IMR-90 (cell line): ENCODE measurements around the gene FOXP1. TPM values are rescaled to one million over a fixed set of nuclear protein-coding genes. Genes with fewer than 3 reads are reported as not detected.
A peak's percentile ranks its signal among the peaks of the same experiment; 100 is the strongest.

Experiments used
- ATAC-seq: fragments of 200-7000 bp; cut with Tn5 transposase; 2 replicates; pipeline ENCODE4 v1.9.1; 2020; ENCODE audit warnings: low read depth, mild to moderate bottlenecking, moderate library complexity
- BruUV-seq: library from RNA; stranded (reverse); fragments of 400-500 nt; replicated peaks from 2 replicates; lab custom pipeline; 2021; lab: Mats Ljungman, UMichigan
- CTCF ChIA-PET: fragments of 300-600 bp; formaldehyde crosslinking; extraction: SDS; loops from one replicate; lab custom pipeline; 2021; ENCODE audit warnings: antibody characterized with exemption; lab: Yijun Ruan, JAX
- POLR2A ChIA-PET: fragments of 300-600 bp; sonication (Branson Sonifier 250); formaldehyde crosslinking; loops from one replicate; lab custom pipeline; 2022; ENCODE audit warnings: antibody characterized with exemption; ENCODE audit not compliant: unreplicated experiment; lab: Charles Lee
- DNase-seq: peaks from one replicate; pipeline ENCODE4 v3.0.0; 2013
- H2AFZ ChIP-seq: replicated peaks from 2 replicates; pipeline ENCODE3; 2013; ENCODE audit warnings: low read length, mild to moderate bottlenecking; ENCODE audit not compliant: poor library complexity
- H2AK5ac ChIP-seq: 2 replicates; pipeline ENCODE4 v1.6.1; 2013; ENCODE audit warnings: low read depth, low read length, inconsistent platforms
- H2AK9ac ChIP-seq: replicated peaks from 2 replicates; pipeline ENCODE3; 2013; ENCODE audit warnings: mild to moderate bottlenecking, low read depth, low read length, moderate library complexity; ENCODE audit not compliant: poor library complexity
- H2BK120ac ChIP-seq: 2 replicates; pipeline ENCODE4 v1.6.1; 2013; ENCODE audit warnings: low read depth, low read length, inconsistent platforms
- H2BK15ac ChIP-seq: 3 replicates; pipeline ENCODE4 v1.6.1; 2013; ENCODE audit warnings: low read depth, low read length, inconsistent platforms
- H2BK20ac ChIP-seq: 2 replicates; pipeline ENCODE4 v1.6.1; 2013; ENCODE audit warnings: low read depth, mild to moderate bottlenecking, inconsistent platforms, low read length, moderate library complexity
- H2BK5ac ChIP-seq: 2 replicates; pipeline ENCODE4 v1.6.1; 2013; ENCODE audit warnings: mild to moderate bottlenecking, low read depth, low read length, inconsistent platforms; ENCODE audit not compliant: poor library complexity, severe bottlenecking
- H3K14ac ChIP-seq: replicated peaks from 2 replicates; pipeline ENCODE4 v1.6.1; 2013; ENCODE audit warnings: low read depth, low read length, inconsistent platforms
- H3K18ac ChIP-seq: 2 replicates; pipeline ENCODE4 v1.6.1; 2013; ENCODE audit warnings: low read depth, low read length, control low read depth
- H3K23ac ChIP-seq: 2 replicates; pipeline ENCODE4 v1.6.1; 2013; ENCODE audit warnings: low read depth, low read length, inconsistent platforms
- H3K27ac ChIP-seq: 2 replicates; pipeline ENCODE4 v1.5.1; 2013; ENCODE audit warnings: mild to moderate bottlenecking, control low read depth, low read length; ENCODE audit not compliant: insufficient read depth
- H3K27me3 ChIP-seq: 2 replicates; pipeline ENCODE4 v1.6.1; 2013; ENCODE audit warnings: low read length; ENCODE audit not compliant: control insufficient read depth, insufficient read depth
- H3K36me3 ChIP-seq: 2 replicates; pipeline ENCODE4 v1.6.1; 2013; ENCODE audit warnings: low read length, mixed read lengths; ENCODE audit not compliant: control insufficient read depth, insufficient read depth
- H3K4ac ChIP-seq: 2 replicates; pipeline ENCODE4 v1.6.1; 2013; ENCODE audit warnings: low read depth, low read length, inconsistent platforms
- H3K4me1 ChIP-seq: 2 replicates; pipeline ENCODE4 v1.6.1; 2013; ENCODE audit warnings: low read length, mixed read lengths; ENCODE audit not compliant: control insufficient read depth, insufficient read depth
- H3K4me2 ChIP-seq: 2 replicates; pipeline ENCODE4 v1.6.1; 2013; ENCODE audit warnings: low read depth, mild to moderate bottlenecking, control low read depth, low read length, moderate library complexity
- H3K4me3 ChIP-seq: 2 replicates; pipeline ENCODE4 v1.5.1; 2013; ENCODE audit warnings: low read depth, mild to moderate bottlenecking, control low read depth, low read length, moderate library complexity; ENCODE audit not compliant: insufficient read depth
- H3K56ac ChIP-seq: 2 replicates; pipeline ENCODE4 v1.6.1; 2013; ENCODE audit warnings: low read length, inconsistent platforms; ENCODE audit not compliant: insufficient read depth; ENCODE audit errors: extremely low read depth
- H3K79me1 ChIP-seq, 2 experiments: 2 replicates each; pipeline ENCODE4 v1.6.1; 2013; ENCODE audit warnings: low read length in 2 of 2, inconsistent platforms in 1 of 2, low read depth in 1 of 2
- H3K9ac ChIP-seq: 2 replicates; pipeline ENCODE4 v1.6.1; 2013; ENCODE audit warnings: low read depth, low read length, control low read depth
- H3K9me1 ChIP-seq: 2 replicates; pipeline ENCODE4 v1.6.1; 2013; ENCODE audit warnings: low read length, inconsistent platforms; ENCODE audit not compliant: insufficient read depth
- H3K9me3 ChIP-seq: 2 replicates; pipeline ENCODE4 v1.6.1; 2013; ENCODE audit warnings: low read length; ENCODE audit not compliant: control insufficient read depth, insufficient read depth
- H4K20me1 ChIP-seq: 2 replicates; pipeline ENCODE4 v1.6.1; 2013; ENCODE audit warnings: low read length, inconsistent platforms; ENCODE audit not compliant: insufficient read depth
- H4K5ac ChIP-seq: 2 replicates; pipeline ENCODE4 v1.6.1; 2013; ENCODE audit warnings: mild to moderate bottlenecking, low read depth, low read length, control low read depth
- H4K8ac ChIP-seq, 2 experiments: 2 replicates each; pipeline ENCODE4 v1.6.1; 2013; ENCODE audit warnings: low read depth in 2 of 2, low read length in 2 of 2, control low read depth in 1 of 2, inconsistent platforms in 1 of 2
- H4K91ac ChIP-seq: 2 replicates; pipeline ENCODE4 v1.6.1; 2013; ENCODE audit warnings: low read depth, low read length, inconsistent platforms; ENCODE audit not compliant: insufficient read depth
- FOS ChIP-seq: fragments of 150-350 bp; IDR thresholded peaks from 2 replicates; pipeline ENCODE4 v1.6.1; 2016; ENCODE audit warnings: low read depth, low read length
- MAFK ChIP-seq: IDR thresholded peaks from 2 replicates; pipeline ENCODE4 v1.6.1; 2012; ENCODE audit warnings: low read depth, low read length, improper control_type of control experiment
- MAZ ChIP-seq: IDR thresholded peaks from 2 replicates; pipeline ENCODE4 v1.6.1; 2012; ENCODE audit warnings: low read depth, mild to moderate bottlenecking, low read length, improper control_type of control experiment, moderate library complexity, borderline replicate concordance
- POLR2A ChIP-seq: IDR thresholded peaks from 2 replicates; pipeline ENCODE4 v1.6.1; 2012; ENCODE audit warnings: mild to moderate bottlenecking, low read depth, low read length
- RAD21 ChIP-seq: IDR thresholded peaks from 2 replicates; pipeline ENCODE4 v1.6.1; 2012; ENCODE audit warnings: low read length, improper control_type of control experiment
- WGBS, 2 experiments: methylation state at CpG; one replicate each; pipeline versions ENCODE4 v1.1.5 to v1.1.7; 2013; ENCODE audit warnings: missing lambda C conversion rate in 2 of 2; ENCODE audit not compliant: insufficient read length in 1 of 2; ENCODE audit errors: extremely low coverage in 2 of 2; 5-methylcytosine and 5-hydroxymethylcytosine counted together
- dilution Hi-C: fragments of 300-500 bp; cut with HindIII; formaldehyde crosslinking; loops from one replicate; pipeline ENCODE4 v1.14.3; 2018; ENCODE audit warnings: low sequenced_read_pairs; ENCODE audit not compliant: unreplicated experiment
- in situ Hi-C: fragments of 300-500 bp; cut with MboI; formaldehyde crosslinking; loops from 3 replicates; pipeline ENCODE4 v1.14.3; 2019; ENCODE audit warnings: low sequenced_read_pairs, inconsistent platforms, mixed read lengths
- intact Hi-C: fragments of 100-400 bp; cut with micrococcal nuclease; formaldehyde crosslinking; loops from 2 replicates; pipeline ENCODE4 v1.10.0; 2022
- polyA plus RNA-seq, 3 experiments: library from polyadenylated mRNA; depleted of rRNA; stranded (reverse); fragments of >200 nt; gene quantifications; 2 replicates each; pipeline ENCODE4 v1.2.3, GENCODE V29; 2012; ENCODE audit warnings: low replicate concordance in 1 of 3
- total RNA-seq: library from RNA; depleted of rRNA; stranded (reverse); fragments of >200 nt; gene quantifications from 2 replicates; pipeline ENCODE4 v1.2.3, GENCODE V29; 2012
- TF ChIP-seq, protein P1 (sequence below): conservative IDR thresholded peaks from 2 replicates; pipeline ENCODE4 v1.5.1; 2012; ENCODE audit warnings: mild to moderate bottlenecking, low read depth, low read length, improper control_type of control experiment

FOXP1 gene
- total and polyA plus RNA-seq, 2 of the 4 experiments (the other 2 are of a cell fraction): 37.0 to 132 TPM

DNA sequence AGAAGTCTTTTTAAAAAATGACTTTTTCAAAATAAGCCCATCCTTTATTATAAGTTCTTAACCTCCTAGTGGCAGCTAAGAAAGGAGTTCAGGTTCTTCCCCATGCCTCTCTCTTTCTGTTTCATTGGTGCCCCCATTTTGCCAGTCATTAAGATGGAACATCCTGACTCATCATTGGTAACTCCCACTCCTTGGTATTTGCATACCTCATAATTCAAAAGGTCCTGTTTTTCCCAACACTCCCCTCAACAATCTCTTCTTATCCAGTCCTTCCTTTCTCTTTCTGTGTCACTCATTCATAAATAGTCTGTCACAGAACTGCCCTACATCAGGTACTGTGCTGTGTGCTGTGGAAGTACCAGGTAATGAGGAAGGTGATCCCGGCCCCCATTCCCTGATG is 394.0 kb downstream of the FOXP1 start:
- peak overlapping the region; percentile 87 for H3K18ac ChIP-seq
- H3K9me1 ChIP-seq: no peaks in the 10 kb centered on the region
- H3K4me1 ChIP-seq: peaks cover 3% of the 10 kb centered on the region
- no peak overlapping the region for H3K4me2 ChIP-seq
- H3K27ac ChIP-seq: no peak overlapping the region
- in situ Hi-C loops: no loop called here
- no CpG with 5 or more reads among the region's 1 CpG for WGBS, 2 experiments
- peak; percentile 60 for DNase-seq
- CTCF ChIA-PET: no interaction called here
- no peak overlapping the region; the same call in 1 of the 2 replicates for H2BK120ac ChIP-seq
- H4K5ac ChIP-seq: peak overlapping the region; percentile 78; the same call in 1 of the 2 replicates
- H3K36me3 ChIP-seq: no peaks in the 10 kb centered on the region
- no TSS peak for BruUV-seq
- H2BK20ac ChIP-seq: peak overlapping the region; percentile 34; the same call in 1 of the 2 replicates
- no peak overlapping the region for H3K9ac ChIP-seq
- no peaks in the 10 kb centered on the region for H4K20me1 ChIP-seq
- no peak overlapping the region for H2BK5ac ChIP-seq
- H4K91ac ChIP-seq: peak overlapping the region; percentile 17
- H2AFZ ChIP-seq: no peak overlapping the region
- H3K4ac ChIP-seq: peak overlapping the region; percentile 67; the same call in 1 of the 2 replicates
- H3K14ac ChIP-seq: no peak overlapping the region; the same call in 1 of the 2 replicates
- peak; percentile 35; the same call in 1 of the 2 replicates for ATAC-seq
- dilution Hi-C loops: no loop called here
- H2AK5ac ChIP-seq: peak overlapping the region; percentile 58
- H2BK15ac ChIP-seq: peak overlapping the region; percentile 44; the same call in 1 of the 3 replicates
- H3K4me3 ChIP-seq: no peak overlapping the region
- no peak overlapping the region for H3K23ac ChIP-seq
- H3K27me3 ChIP-seq: no peaks in the 10 kb centered on the region
- POLR2A ChIA-PET: no interaction called here
- H3K56ac ChIP-seq: no peak overlapping the region; the same call in 1 of the 2 replicates
- intact Hi-C loops: no loop called here
- H4K8ac ChIP-seq: 0 out of 4 replicates have a peak overlapping the region, but pooled peaks of 1 of the 2 experiments have one; percentile 19
- H3K79me1 ChIP-seq: peaks cover 4 to 13% of the 10 kb centered on the region in 2 experiments; a peak in 3 of 4 replicates
- no peaks in the 10 kb centered on the region for H3K9me3 ChIP-seq
- no peak overlapping the region for H2AK9ac ChIP-seq
- TF ChIP-seq, protein P1, sequence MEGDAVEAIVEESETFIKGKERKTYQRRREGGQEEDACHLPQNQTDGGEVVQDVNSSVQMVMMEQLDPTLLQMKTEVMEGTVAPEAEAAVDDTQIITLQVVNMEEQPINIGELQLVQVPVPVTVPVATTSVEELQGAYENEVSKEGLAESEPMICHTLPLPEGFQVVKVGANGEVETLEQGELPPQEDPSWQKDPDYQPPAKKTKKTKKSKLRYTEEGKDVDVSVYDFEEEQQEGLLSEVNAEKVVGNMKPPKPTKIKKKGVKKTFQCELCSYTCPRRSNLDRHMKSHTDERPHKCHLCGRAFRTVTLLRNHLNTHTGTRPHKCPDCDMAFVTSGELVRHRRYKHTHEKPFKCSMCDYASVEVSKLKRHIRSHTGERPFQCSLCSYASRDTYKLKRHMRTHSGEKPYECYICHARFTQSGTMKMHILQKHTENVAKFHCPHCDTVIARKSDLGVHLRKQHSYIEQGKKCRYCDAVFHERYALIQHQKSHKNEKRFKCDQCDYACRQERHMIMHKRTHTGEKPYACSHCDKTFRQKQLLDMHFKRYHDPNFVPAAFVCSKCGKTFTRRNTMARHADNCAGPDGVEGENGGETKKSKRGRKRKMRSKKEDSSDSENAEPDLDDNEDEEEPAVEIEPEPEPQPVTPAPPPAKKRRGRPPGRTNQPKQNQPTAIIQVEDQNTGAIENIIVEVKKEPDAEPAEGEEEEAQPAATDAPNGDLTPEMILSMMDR: no peak
- TF ChIP-seq MAZ (no peak), MAFK (peak; percentile 30; the same call in 1 of the 2 replicates), FOS (0 out of 2 replicates have a peak, but pooled peaks have one; percentile 11), POLR2A (no peak), RAD21 (no peak)
